Measurements from ENCODE around the gene ANXA4.

DNA sequence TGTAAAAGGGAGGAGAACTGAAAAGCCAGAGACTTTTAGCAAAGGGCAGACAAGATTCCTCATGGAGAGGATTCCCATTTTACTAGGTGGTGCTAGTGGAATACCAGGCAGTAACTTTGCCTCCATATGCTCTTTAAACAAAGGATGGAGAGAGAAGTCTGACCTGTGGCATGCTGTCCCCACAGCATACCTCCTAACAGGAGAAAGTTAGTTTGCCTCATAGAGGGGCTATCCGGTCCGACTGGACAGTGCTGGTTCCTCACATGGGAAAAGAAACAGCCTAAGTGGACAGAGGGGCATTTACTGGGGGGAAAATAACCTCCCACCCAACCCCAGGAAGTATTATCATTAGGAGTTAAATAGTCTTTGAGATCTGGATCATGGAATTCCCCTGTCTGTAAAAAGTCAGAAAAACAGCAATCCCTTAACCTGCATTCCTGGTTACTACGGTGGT is 55.9 kb downstream of the ANXA4 start:
- TF ChIP-seq, protein P1, sequence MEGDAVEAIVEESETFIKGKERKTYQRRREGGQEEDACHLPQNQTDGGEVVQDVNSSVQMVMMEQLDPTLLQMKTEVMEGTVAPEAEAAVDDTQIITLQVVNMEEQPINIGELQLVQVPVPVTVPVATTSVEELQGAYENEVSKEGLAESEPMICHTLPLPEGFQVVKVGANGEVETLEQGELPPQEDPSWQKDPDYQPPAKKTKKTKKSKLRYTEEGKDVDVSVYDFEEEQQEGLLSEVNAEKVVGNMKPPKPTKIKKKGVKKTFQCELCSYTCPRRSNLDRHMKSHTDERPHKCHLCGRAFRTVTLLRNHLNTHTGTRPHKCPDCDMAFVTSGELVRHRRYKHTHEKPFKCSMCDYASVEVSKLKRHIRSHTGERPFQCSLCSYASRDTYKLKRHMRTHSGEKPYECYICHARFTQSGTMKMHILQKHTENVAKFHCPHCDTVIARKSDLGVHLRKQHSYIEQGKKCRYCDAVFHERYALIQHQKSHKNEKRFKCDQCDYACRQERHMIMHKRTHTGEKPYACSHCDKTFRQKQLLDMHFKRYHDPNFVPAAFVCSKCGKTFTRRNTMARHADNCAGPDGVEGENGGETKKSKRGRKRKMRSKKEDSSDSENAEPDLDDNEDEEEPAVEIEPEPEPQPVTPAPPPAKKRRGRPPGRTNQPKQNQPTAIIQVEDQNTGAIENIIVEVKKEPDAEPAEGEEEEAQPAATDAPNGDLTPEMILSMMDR (IDR thresholded peaks at IDR 0.05; ENCODE audit: insufficient read depth, low read depth, low read length), result no peak
- TF ChIP-seq EZH2 (IDR thresholded peaks at IDR 0.05; ENCODE audit: insufficient read depth, low read length), result no peak

All from astrocyte (in vitro differentiated cells and primary cell).